H4 (cell line): Measurements from ENCODE around the gene KRT6C. TPM values are rescaled to one million over a fixed set of nuclear protein-coding genes. Genes with fewer than 3 reads are reported as not detected.
"Not testable (repeated sequence)": the region's sequence is repeated elsewhere in the genome, so short reads cannot be mapped to it uniquely, and the experiment has no call there.

Source experiments
- DNase-seq: peaks from one replicate; pipeline ENCODE4 v3.0.0-alpha.2; 2015; ENCODE audit warnings: low spot score
- total RNA-seq: library from RNA; depleted of rRNA; stranded (reverse); fragments of >200 nt; shearing (Covaris generic); gene quantifications from 2 replicates; pipeline ENCODE4 v1.2.3, GENCODE V29; 2014

KRT6C gene
- total RNA-seq, 1 experiment from 2014 or later = not detected

GRCh38 chr12:52499806-52500560 is 26.4 kb upstream of the KRT6C start:
- DNase-seq = no peak

GRCh38 chr12:52498946-52499345 is 25.3 kb upstream of the KRT6C start:
- DNase-seq = no peak

- DNase-seq = no peak
Observed at GRCh38 chr12:52497975-52498374, 24.4 kb upstream of the KRT6C start.

GRCh38 chr12:52496590-52497071 is 23.0 kb upstream of the KRT6C start:
- DNase-seq = peak; percentile 18

GRCh38 chr12:52496054-52496453 is 22.4 kb upstream of the KRT6C start:
- DNase-seq = no peak

- no peak for DNase-seq
Observed at GRCh38 chr12:52495389-52495788, 21.8 kb upstream of the KRT6C start.

GRCh38 chr12:52494518-52494917 is 20.9 kb upstream of the KRT6C start:
- peak; percentile 20 for DNase-seq

GRCh38 chr12:52494100-52494499 is 20.5 kb upstream of the KRT6C start:
- DNase-seq = no peak

- DNase-seq = no peak
Observed at GRCh38 chr12:52493172-52493571, 19.6 kb upstream of the KRT6C start, which contains the start of gene KRT6A. Gene KRT6A, minus strand, starts transcription at chr12:52493257. Its CDS starts 69 bp downstream, at chr12:52493188.

GRCh38 chr12:52492405-52492804 is 18.8 kb upstream of the KRT6C start:
- not testable (repeated sequence) for DNase-seq

- not testable (repeated sequence) for DNase-seq
Observed at GRCh38 chr12:52491495-52491894, 17.9 kb upstream of the KRT6C start.

- DNase-seq = no peak
Observed at GRCh38 chr12:52488736-52489135, 15.1 kb upstream of the KRT6C start.

GRCh38 chr12:52487744-52488443 is 14.3 kb upstream of the KRT6C start:
- not testable (repeated sequence) for DNase-seq

- no peak for DNase-seq
Observed at GRCh38 chr12:52487211-52487610, 13.6 kb upstream of the KRT6C start.

- DNase-seq = no peak
Observed at GRCh38 chr12:52486166-52487105, 12.8 kb upstream of the KRT6C start.

GRCh38 chr12:52480073-52480472 is 6.5 kb upstream of the KRT6C start:
- no peak for DNase-seq

- DNase-seq = no peak
Observed at GRCh38 chr12:52477651-52478050, 4.0 kb upstream of the KRT6C start.

GRCh38 chr12:52474212-52474611 is 607 bp upstream of the KRT6C start:
- no peak for DNase-seq

- no peak for DNase-seq
Observed at GRCh38 chr12:52469853-52470252, 3.8 kb downstream of the KRT6C start.

GRCh38 chr12:52464897-52465296 is 8.7 kb downstream of the KRT6C start:
- DNase-seq = no peak

GRCh38 chr12:52461693-52462092 is 11.9 kb downstream of the KRT6C start:
- no peak for DNase-seq

- no peak for DNase-seq
Observed at GRCh38 chr12:52458861-52459260, 14.7 kb downstream of the KRT6C start.
